DND-41 (cell line): ENCODE measurements around the gene FUT3.

Experiments
- ATAC-seq: fragments of 200-7000 bp; cut with Tn5 transposase; 3 replicates; pipeline ENCODE4 v1.9.1; 2021; ENCODE audit warnings: low read depth; ENCODE audit not compliant: insufficient read depth
- DNase-seq: peaks from one replicate; pipeline ENCODE4 v3.0.0-alpha.2; 2020
- H2AFZ ChIP-seq: 2 replicates; pipeline ENCODE4 v1.6.0; 2012; ENCODE audit warnings: low read depth, low read length
- H3K27ac ChIP-seq: 2 replicates; pipeline ENCODE4 v1.5.1; 2012; ENCODE audit warnings: low read length, inconsistent platforms
- H3K27me3 ChIP-seq: fragments of 200-600 bp; sonication (generic); 2 replicates; pipeline ENCODE4 v1.6.0; 2012; ENCODE audit warnings: low read length, mild to moderate bottlenecking, inconsistent platforms; ENCODE audit not compliant: insufficient read depth, poor library complexity
- H3K36me3 ChIP-seq: 2 replicates; pipeline ENCODE4 v1.5.1; 2012; ENCODE audit warnings: low read length, inconsistent platforms; ENCODE audit not compliant: insufficient read depth
- H3K4me1 ChIP-seq: 2 replicates; pipeline ENCODE4 v1.5.1; 2012; ENCODE audit warnings: mild to moderate bottlenecking, low read length; ENCODE audit not compliant: insufficient read depth
- H3K4me2 ChIP-seq: 2 replicates; pipeline ENCODE4 v1.6.0; 2012; ENCODE audit warnings: mild to moderate bottlenecking, moderate library complexity, low read length, inconsistent platforms; ENCODE audit not compliant: insufficient read depth
- H3K4me3 ChIP-seq, 2 experiments: fragments of 200-600 bp in 1 of 2; shearing (Covaris generic) in 1 of 2; 2 replicates each; pipeline ENCODE4 v1.5.1; 2012 to 2016; ENCODE audit warnings: inconsistent platforms in 2 of 2, low read length in 2 of 2, mild to moderate bottlenecking in 2 of 2, low read depth in 1 of 2, moderate library complexity in 1 of 2
- H3K79me2 ChIP-seq: 2 replicates; pipeline ENCODE4 v1.6.0; 2012; ENCODE audit warnings: low read length, inconsistent platforms; ENCODE audit not compliant: insufficient read depth
- H3K9ac ChIP-seq: 2 replicates; pipeline ENCODE4 v1.6.0; 2012; ENCODE audit warnings: low read depth, mild to moderate bottlenecking, inconsistent platforms, low read length, moderate library complexity
- H3K9me3 ChIP-seq: 2 replicates; pipeline ENCODE4 v1.5.1; 2012; ENCODE audit warnings: low read length, moderate library complexity, mild to moderate bottlenecking, inconsistent platforms; ENCODE audit not compliant: insufficient read depth, severe bottlenecking
- H4K20me1 ChIP-seq: 2 replicates; pipeline ENCODE4 v1.6.0; 2012; ENCODE audit warnings: low read length; ENCODE audit not compliant: insufficient read depth
- CTCF ChIP-seq: IDR thresholded peaks from 2 replicates; pipeline ENCODE4 v1.5.1; 2012; ENCODE audit warnings: borderline replicate concordance, low read length, moderate library complexity, mild to moderate bottlenecking; ENCODE audit not compliant: poor library complexity, severe bottlenecking; ENCODE audit errors: extremely low read depth
- EZH2 ChIP-seq: IDR thresholded peaks from 3 replicates; pipeline ENCODE4 v1.6.1; 2012; ENCODE audit warnings: borderline replicate concordance, low read depth, mild to moderate bottlenecking, moderate library complexity, low read length, inconsistent platforms; ENCODE audit not compliant: severe bottlenecking

FUT3 gene

GRCh38 chr19:5822181-5822844, 28.9 kb downstream of the FUT3 start:
- no peak overlapping the region for H3K4me2 ChIP-seq
- DNase-seq (no peak), ATAC-seq (no peak)
- H3K27ac ChIP-seq, result no peak overlapping the region
- no peak overlapping the region for H3K9ac ChIP-seq
- peaks cover 9% of the 10 kb centered on the region for H3K4me1 ChIP-seq
- no peak overlapping the region for H3K4me3 ChIP-seq
- no peaks in the 10 kb centered on the region for H3K79me2 ChIP-seq
- no peak for TF ChIP-seq CTCF
- no peak overlapping the region for H2AFZ ChIP-seq
- H4K20me1 ChIP-seq, result peaks cover 3% of the 10 kb centered on the region; the same call in 1 of the 2 replicates
- no peaks in the 10 kb centered on the region for H3K36me3 ChIP-seq
- peaks cover 3% of the 10 kb centered on the region for H3K27me3 ChIP-seq
- H3K9me3 ChIP-seq, result no peaks in the 10 kb centered on the region

GRCh38 chr19:5821521-5822180, 29.6 kb downstream of the FUT3 start:
- Histone ChIP-seq H3K4me2 (no peak overlapping the region), H4K20me1 (peaks cover under 1% of the 10 kb centered on the region; the same call in 1 of the 2 replicates), H3K27me3 (no peaks in the 10 kb centered on the region), H3K36me3 (no peaks in the 10 kb centered on the region), H3K9me3 (no peaks in the 10 kb centered on the region), H3K9ac (no peak overlapping the region), H2AFZ (no peak overlapping the region), H3K27ac (no peak overlapping the region), H3K4me1 (peaks cover 6% of the 10 kb centered on the region), H3K79me2 (no peaks in the 10 kb centered on the region), H3K4me3 (no peak overlapping the region)
- no peak for DNase-seq
- no peak for ATAC-seq
- no peak for TF ChIP-seq CTCF
- no peak for TF ChIP-seq EZH2

- no peaks in the 10 kb centered on the region for H3K9me3 ChIP-seq
- no peaks in the 10 kb centered on the region for H3K79me2 ChIP-seq
- ATAC-seq (no peak), DNase-seq (no peak)
- no peak overlapping the region for H3K4me3 ChIP-seq
- no peaks in the 10 kb centered on the region for H3K27me3 ChIP-seq
- no peak overlapping the region for H3K4me2 ChIP-seq
- no peak overlapping the region for H3K9ac ChIP-seq
- H3K27ac ChIP-seq, result no peak overlapping the region
- H3K4me1 ChIP-seq, result no peaks in the 10 kb centered on the region
- no peaks in the 10 kb centered on the region for H4K20me1 ChIP-seq
- TF ChIP-seq EZH2 (no peak), CTCF (no peak)
- no peak overlapping the region for H2AFZ ChIP-seq
- H3K36me3 ChIP-seq, result no peaks in the 10 kb centered on the region
Observed at GRCh38 chr19:5820785-5821184, 30.5 kb downstream of the FUT3 start.
